Breast epithelium (tissue), 3 donors: Measurements from ENCODE around the gene WDTC1.
A peak's percentile ranks its signal among the peaks of the same experiment; 100 is the strongest.

Experiments used
- CTCF ChIP-seq, 3 donors: fragments of 450-650 bp; IDR thresholded peaks; one replicate each; pipeline ENCODE4 v1.5.1; 2016 to 2017; ENCODE audit warnings: antibody characterized with exemption in 3 of 3, mild to moderate bottlenecking in 3 of 3, moderate library complexity in 3 of 3
- POLR2A ChIP-seq: fragments of 450-650 bp; IDR thresholded peaks from one replicate; pipeline ENCODE4 v1.6.1; 2016; ENCODE audit warnings: antibody characterized with exemption, mild to moderate bottlenecking, moderate library complexity

- TF ChIP-seq CTCF (IDR thresholded peaks at IDR 0.05) (peak in 2 of 3 donors; percentile 41 to 49), POLR2A (peak; percentile 32)
Measured at GRCh38 chr1:27321813-27322568, 87.6 kb downstream of the WDTC1 start, which contains the start of gene TMEM222.
